GM12875 (cell line): Measurements from ENCODE around the gene NXPE3.

Experiments
- H3K4me3 ChIP-seq: one replicate; pipeline ENCODE4 v1.5.1; 2011; ENCODE audit warnings: low read depth, low read length, control low read depth
- TF ChIP-seq, protein P1 (sequence below): IDR thresholded peaks from 2 replicates; pipeline ENCODE4 v1.5.1; 2011; ENCODE audit warnings: low read depth, mild to moderate bottlenecking, control low read depth, inconsistent platforms, low read length, moderate library complexity, borderline replicate concordance; ENCODE audit not compliant: insufficient read depth

Gene NXPE3

DNA sequence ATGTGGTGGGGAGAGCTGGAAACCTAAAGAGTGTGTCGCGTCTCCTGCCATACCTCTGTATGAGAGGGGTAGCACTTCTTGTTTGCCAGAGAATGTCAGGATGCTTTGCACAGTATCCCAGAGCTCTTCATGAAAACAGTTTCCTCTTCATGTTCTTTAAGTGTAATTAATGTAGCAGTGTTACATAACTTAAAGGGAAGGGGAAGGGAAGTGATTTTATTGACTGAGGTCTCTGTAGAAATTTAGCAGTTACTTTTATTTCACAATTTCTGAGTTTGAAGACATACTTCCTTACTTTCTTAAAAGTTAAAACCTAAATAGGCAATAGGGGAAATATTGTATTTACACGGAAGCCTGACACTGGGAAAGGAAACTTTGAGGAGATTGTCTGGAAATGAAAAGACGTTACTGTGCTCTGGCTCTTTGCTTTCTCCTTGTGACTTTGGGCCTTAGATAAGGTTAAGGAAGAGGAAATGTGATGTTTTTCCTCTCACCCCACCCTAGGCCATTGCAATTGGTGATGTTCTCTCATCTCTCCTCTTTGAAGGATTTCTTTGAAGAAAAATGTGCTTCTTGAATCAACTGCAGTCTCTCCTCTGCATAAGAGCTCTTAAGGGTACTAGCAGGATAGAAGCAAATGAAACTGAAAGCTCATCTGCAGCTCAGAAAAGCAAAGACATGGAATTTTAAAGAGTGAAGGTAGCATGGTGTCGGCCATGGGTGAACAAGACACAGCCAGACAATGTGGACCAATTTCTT, 6.0 kb downstream of the NXPE3 start:
- TF ChIP-seq, protein P1, sequence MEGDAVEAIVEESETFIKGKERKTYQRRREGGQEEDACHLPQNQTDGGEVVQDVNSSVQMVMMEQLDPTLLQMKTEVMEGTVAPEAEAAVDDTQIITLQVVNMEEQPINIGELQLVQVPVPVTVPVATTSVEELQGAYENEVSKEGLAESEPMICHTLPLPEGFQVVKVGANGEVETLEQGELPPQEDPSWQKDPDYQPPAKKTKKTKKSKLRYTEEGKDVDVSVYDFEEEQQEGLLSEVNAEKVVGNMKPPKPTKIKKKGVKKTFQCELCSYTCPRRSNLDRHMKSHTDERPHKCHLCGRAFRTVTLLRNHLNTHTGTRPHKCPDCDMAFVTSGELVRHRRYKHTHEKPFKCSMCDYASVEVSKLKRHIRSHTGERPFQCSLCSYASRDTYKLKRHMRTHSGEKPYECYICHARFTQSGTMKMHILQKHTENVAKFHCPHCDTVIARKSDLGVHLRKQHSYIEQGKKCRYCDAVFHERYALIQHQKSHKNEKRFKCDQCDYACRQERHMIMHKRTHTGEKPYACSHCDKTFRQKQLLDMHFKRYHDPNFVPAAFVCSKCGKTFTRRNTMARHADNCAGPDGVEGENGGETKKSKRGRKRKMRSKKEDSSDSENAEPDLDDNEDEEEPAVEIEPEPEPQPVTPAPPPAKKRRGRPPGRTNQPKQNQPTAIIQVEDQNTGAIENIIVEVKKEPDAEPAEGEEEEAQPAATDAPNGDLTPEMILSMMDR: no peak
- H3K4me3 ChIP-seq: no peak overlapping the region

DNA sequence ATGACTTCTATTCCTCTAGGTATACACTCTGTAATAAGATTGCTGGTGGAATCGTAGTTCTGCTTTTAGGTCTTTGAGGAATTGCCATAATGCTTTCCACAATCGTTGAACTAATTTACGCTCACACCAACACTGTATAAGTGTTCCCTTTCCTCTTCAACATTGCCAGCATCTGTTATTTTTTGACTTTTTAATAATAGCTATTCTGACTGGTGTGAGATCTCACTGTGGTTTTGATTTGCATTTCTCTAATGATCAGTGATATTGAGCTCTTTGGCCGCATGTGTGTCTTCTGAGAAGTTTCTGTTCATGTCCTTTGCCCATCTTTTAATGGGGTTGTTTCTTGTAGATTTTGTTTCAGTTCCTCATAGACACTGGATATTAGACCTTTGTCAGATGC, 12.8 kb downstream of the NXPE3 start:
- H3K4me3 ChIP-seq: no peak overlapping the region
- TF ChIP-seq, protein P1: no peak

DNA sequence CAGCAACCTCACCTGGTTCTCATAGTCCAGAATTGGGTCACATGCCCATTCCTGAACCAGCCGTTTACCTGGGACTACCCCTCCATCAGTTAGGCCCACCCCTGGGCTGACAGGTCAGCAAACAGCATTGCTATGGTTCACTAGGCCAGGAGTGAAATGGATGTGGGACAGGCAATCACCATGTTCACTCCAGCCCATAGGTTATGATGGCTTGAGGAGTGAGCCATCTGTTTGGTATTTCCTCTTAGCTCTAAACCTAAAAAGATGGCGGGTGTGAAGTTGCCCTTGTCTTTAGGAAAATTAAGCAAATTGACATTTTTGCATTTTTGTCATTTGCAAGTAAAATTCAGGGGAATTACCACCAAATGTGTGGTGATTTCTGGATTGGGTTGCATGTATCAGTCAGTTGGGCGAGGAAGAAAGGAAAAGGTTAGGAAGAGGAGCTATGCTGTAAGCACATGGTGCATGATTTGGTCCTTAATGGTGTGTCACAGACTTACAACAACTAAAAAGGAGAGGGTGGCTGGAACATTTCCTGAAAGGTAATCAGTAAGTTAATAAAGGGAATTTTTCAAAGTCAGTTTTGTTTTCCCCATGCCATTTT, 17.2 kb downstream of the NXPE3 start:
- H3K4me3 ChIP-seq: no peak overlapping the region
- TF ChIP-seq, protein P1: no peak

DNA sequence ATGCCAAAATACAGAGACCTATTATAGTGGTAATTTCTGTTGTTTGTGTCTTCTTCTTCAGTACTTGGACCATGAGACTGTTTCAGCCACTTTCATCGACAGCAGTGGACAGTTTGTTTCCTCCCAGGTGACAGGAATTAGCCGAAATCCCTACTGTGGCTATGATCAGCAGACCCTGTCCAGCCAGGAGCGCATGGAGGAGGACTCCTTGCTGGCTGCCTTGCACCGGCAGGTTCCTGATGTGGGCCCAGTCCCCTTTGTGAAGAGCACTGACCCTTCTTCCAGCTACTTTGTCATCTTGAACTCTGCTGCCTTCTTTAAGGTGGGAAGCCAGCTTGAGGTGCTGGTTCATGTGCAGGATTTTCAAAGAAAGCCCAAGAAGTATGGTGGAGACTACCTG, 22.2 kb downstream of the NXPE3 start:
- TF ChIP-seq, protein P1: no peak
- no peak overlapping the region for H3K4me3 ChIP-seq

DNA sequence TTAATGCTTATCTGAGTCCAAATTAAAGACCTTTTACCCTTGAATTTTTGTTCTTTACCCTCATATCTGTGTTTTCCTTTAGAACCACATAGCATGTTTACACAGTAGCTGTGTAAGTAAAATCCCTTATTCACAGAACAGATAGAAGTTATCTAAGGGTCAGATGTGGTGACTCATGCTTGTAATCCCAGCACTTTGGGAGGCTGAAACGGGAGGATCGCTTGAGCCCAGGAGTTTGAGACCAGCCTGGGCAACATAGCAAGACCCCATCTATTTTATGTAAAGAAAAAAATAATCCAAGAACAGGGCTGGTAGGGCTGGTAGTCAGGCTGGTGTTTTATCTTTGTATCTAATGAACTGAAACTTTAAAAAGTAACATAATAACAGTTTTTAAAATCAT, 23.2 kb downstream of the NXPE3 start:
- TF ChIP-seq, protein P1: no peak
- H3K4me3 ChIP-seq: no peak overlapping the region

DNA sequence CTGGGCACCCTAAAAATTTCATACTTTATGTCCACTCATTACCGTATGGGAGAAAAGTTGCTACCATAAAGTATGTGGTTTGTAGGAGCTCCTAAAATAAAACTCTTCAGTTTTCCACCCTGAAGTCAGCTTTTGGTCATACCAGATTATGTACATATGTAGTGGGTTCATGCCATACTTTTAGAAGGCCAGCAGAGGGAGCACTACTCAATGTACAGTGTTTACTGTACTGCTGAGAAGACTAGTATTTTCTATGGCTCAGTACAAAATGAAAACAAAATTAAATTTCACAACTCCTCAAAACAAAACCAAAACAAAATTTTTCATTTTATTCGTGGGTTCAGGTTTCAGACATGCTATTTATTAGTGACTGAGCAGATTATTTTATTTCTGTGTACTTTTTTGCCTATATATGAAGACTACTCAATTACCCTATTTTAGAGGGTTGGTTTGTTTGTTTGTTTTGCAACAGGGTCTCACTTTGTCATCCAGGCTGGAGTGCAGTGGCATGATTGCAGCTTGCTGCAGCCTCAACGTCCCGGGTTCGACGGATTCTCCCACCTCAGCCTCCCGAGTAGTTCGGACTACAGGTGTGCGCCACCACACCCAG, 24.3 kb downstream of the NXPE3 start:
- TF ChIP-seq, protein P1: peak; percentile 61; the same call in 1 of the 2 replicates
- no peak overlapping the region for H3K4me3 ChIP-seq
